Measurements from ENCODE around the gene GIMAP8.
"Not testable (repeated sequence)": the region's sequence is repeated elsewhere in the genome, so short reads cannot be mapped to it uniquely, and the experiment has no call there.

Gene GIMAP8

DNA sequence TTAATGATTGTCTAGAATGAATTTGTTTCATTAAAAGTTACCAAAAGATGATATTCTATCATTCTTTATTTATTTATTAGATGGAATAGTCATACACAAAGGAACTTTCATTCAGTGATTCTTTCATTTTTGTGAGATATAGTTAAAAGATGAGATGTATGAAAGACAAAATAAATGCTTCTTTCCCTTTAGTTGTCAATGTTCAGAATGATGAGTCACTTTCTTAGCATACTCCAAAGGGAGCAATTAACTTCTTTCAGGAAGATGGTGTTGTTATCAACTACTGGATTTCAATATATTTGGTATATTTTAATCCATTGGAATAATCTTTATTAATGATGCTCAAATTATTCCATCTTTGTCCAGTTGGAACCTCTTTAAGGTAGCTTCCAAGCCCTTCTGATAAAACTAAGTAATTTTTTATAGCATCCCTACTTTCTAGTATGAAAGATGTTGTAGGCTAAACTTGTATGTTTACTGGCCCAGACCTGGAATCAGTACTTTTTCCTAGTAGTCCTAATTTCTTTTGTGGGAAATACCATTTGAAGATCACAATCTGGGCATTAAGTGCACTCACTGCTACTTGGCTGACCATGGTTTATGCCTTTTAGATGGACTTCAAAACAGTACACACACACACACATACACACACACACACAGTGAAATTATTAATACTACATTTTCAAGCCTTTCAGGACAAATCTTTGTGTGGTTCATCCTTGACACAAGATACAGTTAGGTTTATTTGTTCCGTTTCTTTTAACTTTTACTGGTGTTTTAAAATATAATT, 66.7 kb downstream of the GIMAP8 start:
- CTCF ChIA-PET: no interaction called here
- H3K27ac ChIP-seq: no peak overlapping the region
- POLR2A ChIA-PET (ENCODE audit: low non-redundant PET): no interaction called here
- TF ChIP-seq CTCF (conservative IDR thresholded peaks at IDR 0.05; ENCODE audit: low read depth): no peak
- DNase-seq (ENCODE audit: low spot score): no peak

DNA sequence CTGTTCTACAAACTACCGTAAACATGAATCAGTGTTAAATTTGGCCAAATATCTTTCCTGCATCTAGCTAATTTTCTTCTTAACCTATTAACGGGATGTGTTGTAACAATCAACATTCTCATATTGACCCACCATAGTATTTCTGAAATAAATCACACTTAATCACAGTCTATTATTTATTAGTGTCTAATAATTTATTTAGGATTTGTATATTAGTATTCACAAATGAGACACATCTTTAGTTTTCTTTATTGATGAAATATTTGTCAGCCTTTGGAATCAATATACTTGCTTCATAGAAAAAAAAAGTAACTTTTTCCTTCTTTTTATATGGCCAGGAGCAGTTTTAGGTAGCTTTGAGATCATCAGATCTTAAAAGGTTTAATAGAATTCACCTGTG, 68.9 kb downstream of the GIMAP8 start:
- ChIA-PET POLR2A (ENCODE audit: low non-redundant PET) (no interaction called here), CTCF (no interaction called here)
- H3K27ac ChIP-seq: no peak overlapping the region
- no peak for DNase-seq (ENCODE audit: low spot score)
- no peak for TF ChIP-seq CTCF (conservative IDR thresholded peaks at IDR 0.05; ENCODE audit: low read depth)

- TF ChIP-seq CTCF (conservative IDR thresholded peaks at IDR 0.05; ENCODE audit: low read depth): no peak
- no peak for DNase-seq (ENCODE audit: low spot score)
- CTCF ChIA-PET: no interaction called here
- no peak overlapping the region for H3K27ac ChIP-seq
- POLR2A ChIA-PET (ENCODE audit: low non-redundant PET): no interaction called here
These were observed 69.7 kb downstream of the GIMAP8 start for GRCh38 chr7:150520145-150520544.

DNA sequence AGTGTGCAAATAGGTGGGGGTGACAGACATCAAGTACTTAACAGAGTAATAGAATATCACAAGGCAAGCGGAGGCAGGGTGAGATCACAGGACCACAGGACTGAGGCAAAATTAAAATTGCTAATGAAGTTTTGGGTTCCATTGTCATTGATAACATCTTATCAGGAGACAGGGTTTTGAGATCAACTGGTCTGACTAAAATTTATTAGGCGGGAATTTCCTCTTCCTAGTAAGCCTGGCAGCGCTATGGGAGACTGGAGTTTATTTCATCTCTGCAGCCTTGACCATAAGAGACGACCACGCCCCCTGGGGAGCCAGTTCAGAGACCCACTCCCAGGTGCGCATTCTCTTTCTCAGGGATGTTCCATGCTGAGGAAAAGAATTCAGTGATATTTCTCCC, 72.5 kb downstream of the GIMAP8 start:
- H3K27ac ChIP-seq; CTCF ChIA-PET; POLR2A ChIA-PET (ENCODE audit: low non-redundant PET); DNase-seq (ENCODE audit: low spot score): not testable (repeated sequence)

DNA sequence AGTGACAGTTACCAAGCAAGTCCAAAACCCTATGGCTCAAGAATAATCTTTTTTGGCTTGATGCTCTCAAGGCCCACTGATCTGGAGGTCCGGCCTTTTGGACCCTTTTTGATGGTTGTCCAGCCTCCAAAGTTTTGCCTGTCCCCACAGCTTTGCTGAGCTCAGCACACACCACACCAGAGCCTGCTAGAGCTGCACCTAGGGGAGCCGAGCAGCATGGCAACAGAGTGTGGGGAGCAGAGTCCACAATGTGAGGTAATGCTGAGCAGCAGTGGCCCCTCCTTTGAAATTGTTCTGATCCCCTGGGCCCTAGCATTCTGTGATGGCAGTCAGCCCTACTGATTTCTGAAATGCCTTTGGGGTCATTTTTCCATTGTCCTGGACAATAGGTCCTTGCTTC, 73.6 kb downstream of the GIMAP8 start:
- POLR2A ChIA-PET (ENCODE audit: low non-redundant PET): no interaction called here
- CTCF ChIA-PET: no interaction called here
- H3K27ac ChIP-seq: no peak overlapping the region
- TF ChIP-seq CTCF (conservative IDR thresholded peaks at IDR 0.05; ENCODE audit: low read depth): no peak
- DNase-seq (ENCODE audit: low spot score): no peak
